SK-N-MC (cell line): ENCODE data around the gene TAS2R38.
"Not testable (repeated sequence)": the region's sequence is repeated elsewhere in the genome, so short reads cannot be mapped to it uniquely, and the experiment has no call there.

Source experiments
- EZH2 ChIP-seq: fragments of 200-600 bp; sonication (generic); IDR thresholded peaks from one replicate; pipeline ENCODE4 v1.6.1; 2017; ENCODE audit warnings: antibody characterized with exemption
- POLR2AphosphoS5 ChIP-seq: IDR thresholded peaks from 2 replicates; pipeline ENCODE4 v1.6.1; 2012; ENCODE audit warnings: mild to moderate bottlenecking, low read depth, low read length, borderline replicate concordance

DNA sequence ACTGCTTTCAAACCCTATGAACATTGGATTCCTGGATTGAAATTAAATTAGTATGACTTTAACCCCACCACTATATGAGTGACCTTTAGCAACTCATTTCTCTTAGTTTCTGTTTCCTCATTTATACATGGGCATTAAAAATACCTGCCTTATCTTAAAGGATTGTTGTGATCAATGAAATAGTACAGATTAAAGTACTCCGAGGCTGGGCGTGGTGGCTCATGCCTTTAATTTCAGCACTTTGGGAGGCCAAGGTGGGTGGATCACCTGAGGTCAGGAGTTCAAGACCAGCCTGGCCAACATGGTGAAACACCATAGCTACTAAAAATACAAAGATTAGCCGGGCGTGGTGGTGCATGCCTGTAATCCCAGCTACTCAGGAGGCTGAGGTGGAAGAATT, 14.2 kb upstream of the TAS2R38 start:
- not testable (repeated sequence) for TF ChIP-seq POLR2AphosphoS5, EZH2
